NB4 (cell line): ENCODE results near the gene KIF3A.
"Not testable (repeated sequence)": the region's sequence is repeated elsewhere in the genome, so short reads cannot be mapped to it uniquely, and the experiment has no call there.

ENCODE experiments used
- DNase-seq: peaks from one replicate; pipeline ENCODE4 v3.0.0; 2010; ENCODE audit warnings: low read depth
- H3K4me3 ChIP-seq: one replicate; pipeline ENCODE4 v1.5.1; 2011; ENCODE audit warnings: mild to moderate bottlenecking, low read depth, low read length, moderate library complexity
- CTCF ChIP-seq: IDR thresholded peaks from one replicate; pipeline ENCODE4 v1.5.1; 2012; ENCODE audit warnings: low read depth, low read length
- MAX ChIP-seq: IDR thresholded peaks from 2 replicates; pipeline ENCODE4 v1.6.1; 2011; ENCODE audit warnings: low read depth, low read length
- MYC ChIP-seq: IDR thresholded peaks from 2 replicates; pipeline ENCODE4 v1.6.1; 2011; ENCODE audit warnings: low read depth, low read length
- POLR2A ChIP-seq: IDR thresholded peaks from 2 replicates; pipeline ENCODE4 v1.6.1; 2011; ENCODE audit warnings: mild to moderate bottlenecking; ENCODE audit not compliant: insufficient read length; ENCODE audit errors: extremely low read depth

KIF3A gene

DNA sequence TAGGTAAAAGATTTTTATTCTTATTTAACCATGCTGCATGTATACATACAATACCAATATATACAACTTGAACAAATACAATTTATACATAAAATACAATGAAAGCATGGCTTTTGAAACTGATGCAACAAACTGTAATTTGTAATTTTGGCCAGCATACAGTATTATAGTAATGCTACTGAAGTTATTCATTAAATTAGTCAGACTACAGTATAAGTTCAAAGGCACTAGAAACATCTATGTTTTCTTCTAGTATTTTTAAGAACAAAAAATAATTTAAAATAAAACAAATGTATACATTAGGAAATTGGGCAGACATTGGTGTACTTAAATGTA lies 44.7 kb downstream of the KIF3A start:
- H3K4me3 ChIP-seq = no peak overlapping the region
- TF ChIP-seq CTCF = no peak
- no peak for TF ChIP-seq POLR2A
- no peak for TF ChIP-seq MAX
- TF ChIP-seq MYC = no peak
- no peak for DNase-seq

GRCh38 chr5:132691755-132692631 lies 45.4 kb downstream of the KIF3A start:
- DNase-seq, H3K4me3 ChIP-seq: not testable (repeated sequence)

DNA sequence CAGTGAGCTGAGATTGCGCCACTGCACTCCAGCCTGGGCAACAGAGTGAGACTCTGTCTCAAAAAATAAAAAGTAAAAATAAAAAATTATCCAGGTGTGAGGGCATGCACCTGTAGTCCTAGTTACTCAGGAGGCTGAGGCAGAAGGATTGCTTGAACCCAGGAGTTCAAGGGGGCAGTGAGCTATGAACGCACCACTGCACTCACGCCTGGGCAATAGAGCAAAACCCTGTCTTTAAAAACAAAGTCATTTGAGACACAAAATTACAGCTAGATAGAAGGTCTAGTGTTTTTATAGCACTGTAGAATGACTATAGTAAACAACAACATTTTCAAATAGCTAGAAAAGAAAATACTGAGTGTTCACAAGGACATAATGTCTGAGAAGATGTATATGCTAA lies 47.2 kb downstream of the KIF3A start:
- TF ChIP-seq POLR2A (no peak), CTCF (no peak), MYC (no peak), MAX (no peak)
- H3K4me3 ChIP-seq = no peak overlapping the region
- no peak for DNase-seq

GRCh38 chr5:132689513-132689912 lies 47.8 kb downstream of the KIF3A start:
- no peak overlapping the region for H3K4me3 ChIP-seq
- DNase-seq = no peak
- TF ChIP-seq CTCF = no peak
- TF ChIP-seq POLR2A = no peak
- TF ChIP-seq MYC = no peak
- no peak for TF ChIP-seq MAX

DNA sequence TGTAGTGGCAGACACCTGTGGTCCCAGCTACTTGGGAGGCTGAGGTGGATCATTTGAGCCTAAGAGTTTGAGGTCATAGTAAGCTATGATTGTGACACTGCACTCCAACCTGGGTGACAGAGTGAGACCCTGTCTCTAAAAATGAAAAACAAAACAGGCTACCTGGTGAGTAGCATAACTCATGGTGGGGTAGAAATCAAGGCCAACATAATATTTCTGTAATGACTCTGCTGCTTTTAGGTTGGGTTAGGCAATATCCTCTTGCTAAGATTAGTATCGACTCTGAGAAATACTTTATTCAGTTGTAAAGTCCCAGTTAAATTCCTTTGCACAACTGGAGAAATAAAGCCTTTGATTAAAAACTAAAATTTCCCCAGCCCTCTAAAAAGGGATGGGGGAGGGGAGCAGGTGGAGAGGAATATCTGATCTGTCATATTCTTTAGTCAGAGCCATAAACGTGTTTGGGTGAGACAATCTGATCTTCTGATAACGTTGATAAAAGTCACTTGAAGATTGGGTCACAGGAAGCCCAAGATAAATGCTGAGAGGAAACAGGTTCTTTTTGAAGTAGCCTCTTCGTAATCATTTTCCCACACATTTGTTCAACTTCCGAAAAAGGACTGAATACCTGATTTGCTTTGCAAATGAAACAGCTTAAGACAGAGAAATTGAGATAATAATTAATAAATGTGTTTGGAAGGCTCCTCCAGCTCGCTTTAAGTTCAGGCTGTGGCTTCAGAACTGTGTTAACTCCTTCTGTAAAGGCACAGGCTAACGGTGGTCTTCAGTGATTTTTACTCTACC lies 48.6 kb downstream of the KIF3A start:
- TF ChIP-seq MAX (no peak), MYC (no peak), CTCF (no peak), POLR2A (no peak)
- no peak for DNase-seq
- H3K4me3 ChIP-seq = no peak overlapping the region

DNA sequence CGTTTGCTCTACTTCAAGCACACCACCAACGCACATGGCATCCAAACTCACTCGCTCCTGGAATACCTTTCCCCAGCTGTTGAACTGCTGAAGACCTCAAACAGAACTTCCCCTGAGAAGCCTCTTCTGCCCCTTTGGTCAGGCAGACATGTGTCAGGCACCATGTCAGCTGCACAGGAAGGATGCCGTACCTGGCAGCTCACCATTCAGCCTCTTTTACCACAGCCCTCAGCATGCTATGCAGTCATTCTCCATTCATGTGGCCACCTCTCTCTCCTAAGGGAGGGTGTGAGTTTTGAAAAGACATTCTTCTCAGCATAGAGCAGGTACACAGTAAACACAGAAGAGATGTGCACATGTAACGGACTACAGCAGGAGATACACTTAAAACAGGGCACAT lies 49.4 kb downstream of the KIF3A start:
- H3K4me3 ChIP-seq = no peak overlapping the region
- TF ChIP-seq CTCF (no peak), POLR2A (no peak), MAX (no peak), MYC (no peak)
- no peak for DNase-seq
